A549 treated with RU486 at 1 μM for 4 hours (cell line): Measurements from ENCODE around the gene OSGIN1. TPM values are rescaled to one million over a fixed set of nuclear protein-coding genes. Genes with fewer than 3 reads are reported as not detected.

Experiments used
- total RNA-seq: library from RNA; stranded (reverse); fragments of 200-300 nt; extraction: Qiagen RNA extraction; gene quantifications from 5 replicates; pipeline ENCODE4 v1.2.3, GENCODE V29; 2022; ENCODE audit warnings: low read depth

Gene OSGIN1
- 25.8 to 55.8 TPM (median 33.7 TPM) in 5 replicates for total RNA-seq

GRCh38 chr16:83952940-83953795 is at the start of gene OSGIN1:
TSS of gene OSGIN1 (plus strand) at chr16:83953240. CDS start at chr16:83957672, 4,432 bp downstream.

DNA sequence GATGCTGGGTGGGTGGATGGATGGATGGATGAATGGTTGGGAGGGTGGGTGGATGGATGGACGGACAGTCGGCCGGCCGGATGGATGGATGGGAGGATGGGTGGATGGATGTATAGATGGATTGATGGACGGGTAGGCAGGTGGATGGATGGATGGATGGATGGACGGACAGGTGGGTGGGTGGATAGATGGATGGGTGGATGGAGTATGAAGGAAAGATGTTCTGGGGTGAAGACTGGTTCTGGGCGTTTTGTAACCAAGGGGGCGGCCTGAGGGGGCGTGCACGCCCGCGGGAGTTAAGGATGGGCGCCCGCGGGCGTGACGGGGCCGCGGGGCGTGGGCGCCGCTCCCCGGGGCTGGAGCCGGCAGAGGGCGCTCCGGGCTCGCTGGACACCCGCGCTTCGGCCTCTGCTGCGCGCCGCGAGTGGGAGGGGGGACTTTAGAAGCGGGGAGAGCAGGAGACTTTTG is 14.8 kb downstream of the OSGIN1 start, which contains the start of gene NECAB2:
TSS of gene NECAB2 (plus strand) at position 407 of the 468 bp plus-strand sequence. CDS start 405 bp downstream, outside the sequence.

Other genes with a start within 250 kb of the OSGIN1 start
- 148 to 189 TPM (median 177 TPM) in 5 replicates for gene HSBP1, start 145.3 kb upstream of the OSGIN1 start, total RNA-seq
- gene MLYCD, start 54.1 kb upstream of the OSGIN1 start, total RNA-seq = 1.3 to 2.6 TPM (median 2.1 TPM) in 5 replicates
- 1.2 to 3.2 TPM (median 2.7 TPM) in 5 replicates for gene NECAB2, start 15.0 kb downstream of the OSGIN1 start, total RNA-seq
- not detected in 5 replicates for gene SLC38A8, start 89.6 kb downstream of the OSGIN1 start, total RNA-seq
- gene MBTPS1, start 163.7 kb downstream of the OSGIN1 start, total RNA-seq = 36.9 to 45.0 TPM (median 43.4 TPM) in 5 replicates
- 16.7 to 20.9 TPM (median 17.6 TPM) in 5 replicates for gene HSDL1, start 191.9 kb downstream of the OSGIN1 start, total RNA-seq
- 0.17 to 0.50 TPM (median 0.35 TPM) in 5 replicates for gene DNAAF1, start 192.1 kb downstream of the OSGIN1 start, total RNA-seq
- 21.7 to 30.5 TPM (median 26.3 TPM) in 5 replicates for gene TAF1C, start 233.8 kb downstream of the OSGIN1 start, total RNA-seq
- gene ADAD2, start 237.9 kb downstream of the OSGIN1 start, total RNA-seq = not detected in 5 replicates